ENCODE measurements around the gene DEXI. TPM values are rescaled to one million over a fixed set of nuclear protein-coding genes. Genes with fewer than 3 reads are reported as not detected.
"Not testable (repeated sequence)": the region's sequence is repeated elsewhere in the genome, so short reads cannot be mapped to it uniquely, and the experiment has no call there.

DEXI gene
- total RNA-seq, 1 donor: 40.2 TPM

DNA sequence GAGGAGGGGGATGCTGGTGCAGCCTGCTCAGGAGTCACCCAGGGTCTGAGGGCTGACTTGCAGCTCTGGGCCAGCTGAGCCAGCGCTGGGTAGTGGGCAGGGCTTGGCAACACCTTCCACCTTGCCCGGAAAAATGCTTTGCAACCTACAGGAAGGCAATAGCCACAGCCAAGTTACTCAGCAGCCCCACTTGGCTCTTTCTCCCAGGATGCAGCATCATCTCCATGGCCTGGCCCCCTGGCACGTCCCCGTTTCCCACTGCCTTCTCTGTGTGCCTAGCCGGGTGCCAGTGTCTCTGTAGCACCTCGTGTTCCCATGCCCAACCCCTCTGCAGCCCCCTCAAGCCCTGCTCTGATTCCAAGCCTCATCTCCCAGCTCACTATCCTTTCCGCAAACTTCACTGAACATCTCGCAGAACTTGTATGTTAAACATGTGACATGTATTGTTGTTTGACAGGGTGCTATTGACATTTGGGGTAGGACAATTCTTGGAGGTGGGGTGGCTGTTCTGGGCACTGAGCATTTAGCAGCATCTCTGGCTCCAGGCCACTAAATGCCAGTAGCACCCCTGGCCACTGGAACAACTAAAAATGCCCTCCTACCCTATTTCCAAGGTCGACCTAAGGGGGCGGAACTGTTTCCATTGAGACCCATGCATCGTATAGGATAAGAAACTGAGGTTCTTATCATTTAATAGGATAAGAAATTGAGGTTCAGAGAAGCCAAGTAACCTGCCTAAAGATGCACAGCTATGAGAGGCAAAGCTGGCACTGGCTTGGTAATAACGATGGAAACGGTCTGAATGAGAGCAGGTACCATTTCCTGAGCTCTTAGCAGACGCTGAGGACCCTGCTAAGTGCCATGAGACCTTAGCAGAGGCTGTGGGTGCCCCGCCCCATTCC is 12.2 kb downstream of the DEXI start:
- no peak overlapping the region for H3K4me3 ChIP-seq (ENCODE audit: low read depth, low read length)
- no peak for DNase-seq (ENCODE audit: low read depth)
- TF ChIP-seq, protein P1, sequence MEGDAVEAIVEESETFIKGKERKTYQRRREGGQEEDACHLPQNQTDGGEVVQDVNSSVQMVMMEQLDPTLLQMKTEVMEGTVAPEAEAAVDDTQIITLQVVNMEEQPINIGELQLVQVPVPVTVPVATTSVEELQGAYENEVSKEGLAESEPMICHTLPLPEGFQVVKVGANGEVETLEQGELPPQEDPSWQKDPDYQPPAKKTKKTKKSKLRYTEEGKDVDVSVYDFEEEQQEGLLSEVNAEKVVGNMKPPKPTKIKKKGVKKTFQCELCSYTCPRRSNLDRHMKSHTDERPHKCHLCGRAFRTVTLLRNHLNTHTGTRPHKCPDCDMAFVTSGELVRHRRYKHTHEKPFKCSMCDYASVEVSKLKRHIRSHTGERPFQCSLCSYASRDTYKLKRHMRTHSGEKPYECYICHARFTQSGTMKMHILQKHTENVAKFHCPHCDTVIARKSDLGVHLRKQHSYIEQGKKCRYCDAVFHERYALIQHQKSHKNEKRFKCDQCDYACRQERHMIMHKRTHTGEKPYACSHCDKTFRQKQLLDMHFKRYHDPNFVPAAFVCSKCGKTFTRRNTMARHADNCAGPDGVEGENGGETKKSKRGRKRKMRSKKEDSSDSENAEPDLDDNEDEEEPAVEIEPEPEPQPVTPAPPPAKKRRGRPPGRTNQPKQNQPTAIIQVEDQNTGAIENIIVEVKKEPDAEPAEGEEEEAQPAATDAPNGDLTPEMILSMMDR (IDR thresholded peaks at IDR 0.05; ENCODE audit: insufficient read depth, low read depth, low read length): no peak

DNA sequence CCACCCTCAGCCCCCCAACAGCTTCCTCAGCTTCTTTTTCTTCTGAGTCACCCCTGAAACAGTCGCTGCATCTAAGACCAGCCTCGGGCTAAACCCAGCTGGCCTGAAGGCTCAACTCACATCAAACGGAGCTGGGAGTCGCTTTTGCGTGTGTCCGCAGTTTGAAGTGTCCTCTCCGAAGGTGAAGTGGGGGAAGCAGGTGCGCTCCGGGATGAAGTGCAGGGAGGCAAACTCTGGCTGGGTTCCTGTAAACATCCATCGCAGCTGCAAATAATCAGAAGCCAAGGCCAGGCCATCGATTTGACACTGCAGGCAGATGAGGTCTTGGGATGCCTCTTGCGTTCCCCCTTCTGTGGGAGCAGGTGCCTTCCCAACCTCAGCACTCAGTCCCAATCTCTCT is 13.2 kb downstream of the DEXI start:
- not testable (repeated sequence) for DNase-seq (ENCODE audit: low read depth)

DNA sequence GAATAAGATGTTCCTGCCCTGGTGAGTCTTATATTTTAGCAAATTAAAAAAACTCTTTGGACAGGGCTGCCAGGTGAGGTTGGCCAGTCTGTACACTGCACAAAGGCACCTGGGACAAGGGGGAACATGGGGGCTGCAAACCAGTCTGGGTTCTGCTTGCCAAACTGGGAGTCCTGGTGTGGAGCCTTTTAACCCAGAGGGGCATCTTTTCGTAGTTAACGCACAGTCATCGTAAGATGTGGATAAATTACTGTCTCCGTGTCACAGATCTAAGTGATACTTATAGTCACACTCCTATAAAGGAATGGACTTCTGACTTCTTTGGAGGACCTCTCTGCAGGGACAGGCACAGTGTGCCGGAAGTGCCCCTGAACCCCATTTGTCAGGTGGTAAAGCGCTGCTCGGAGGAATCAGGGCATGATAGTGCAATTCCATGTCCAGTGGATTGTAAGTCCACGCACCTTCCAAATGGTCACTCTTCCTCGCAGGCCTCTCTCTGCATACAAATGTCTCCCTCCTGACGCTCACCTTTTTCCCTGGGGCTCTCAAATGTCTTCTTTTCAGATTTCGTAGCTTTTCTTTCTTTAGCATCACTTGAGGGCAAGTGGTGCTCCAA is 14.7 kb downstream of the DEXI start:
- H3K4me3 ChIP-seq (ENCODE audit: low read depth, low read length): no peak overlapping the region
- TF ChIP-seq, protein P1 (IDR thresholded peaks at IDR 0.05; ENCODE audit: insufficient read depth, low read depth, low read length): no peak
- no peak for DNase-seq (ENCODE audit: low read depth)

More for the DNA sequence above, 13.2 kb downstream of the DEXI start:
- not testable (repeated sequence) for H3K4me3 ChIP-seq (ENCODE audit: low read depth, low read length)

DNA sequence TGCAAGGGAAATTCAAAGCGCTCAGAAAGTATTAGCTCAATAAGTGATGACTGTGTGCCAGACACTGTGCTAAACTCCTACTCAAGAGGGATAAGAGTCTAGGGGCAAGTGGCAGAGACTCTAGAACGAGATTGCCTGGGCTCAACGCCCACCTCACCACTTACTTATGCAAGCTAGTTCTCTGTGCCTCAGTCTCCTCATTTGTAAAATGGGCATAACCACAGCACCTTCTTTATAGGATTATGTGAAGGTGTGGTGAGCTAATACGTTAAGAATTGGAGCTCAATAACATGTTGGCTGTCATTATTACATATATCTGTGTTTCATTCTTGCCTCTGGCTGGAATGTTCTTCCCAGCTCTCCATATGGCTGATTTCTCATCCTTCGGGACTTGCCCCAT is 15.4 kb downstream of the DEXI start:
- TF ChIP-seq, protein P1 (IDR thresholded peaks at IDR 0.05; ENCODE audit: insufficient read depth, low read depth, low read length): no peak
- no peak overlapping the region for H3K4me3 ChIP-seq (ENCODE audit: low read depth, low read length)
- DNase-seq (ENCODE audit: low read depth): no peak

DNA sequence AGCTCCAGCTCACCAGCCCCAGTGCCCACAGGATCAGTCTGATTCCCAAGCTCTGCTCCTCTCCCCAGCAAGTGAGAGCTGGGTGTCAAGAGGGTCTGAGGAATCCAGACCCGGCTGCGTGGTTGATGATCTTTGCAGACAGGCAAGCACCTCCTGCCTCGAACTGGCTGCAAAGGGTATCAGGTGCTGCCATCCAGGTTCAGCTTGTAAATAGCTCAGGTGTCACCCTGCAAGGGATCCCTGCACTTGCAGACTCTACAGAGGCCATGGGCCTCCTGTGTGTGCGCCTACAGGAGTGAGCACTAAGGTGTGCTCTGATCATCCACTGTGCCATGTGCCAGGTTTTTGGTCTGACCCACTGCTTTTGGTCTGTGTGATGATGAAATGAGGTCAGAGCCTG is 16.2 kb downstream of the DEXI start:
- H3K4me3 ChIP-seq (ENCODE audit: low read depth, low read length): no peak overlapping the region
- no peak for DNase-seq (ENCODE audit: low read depth)
- TF ChIP-seq, protein P1 (IDR thresholded peaks at IDR 0.05; ENCODE audit: insufficient read depth, low read depth, low read length): no peak

DNA sequence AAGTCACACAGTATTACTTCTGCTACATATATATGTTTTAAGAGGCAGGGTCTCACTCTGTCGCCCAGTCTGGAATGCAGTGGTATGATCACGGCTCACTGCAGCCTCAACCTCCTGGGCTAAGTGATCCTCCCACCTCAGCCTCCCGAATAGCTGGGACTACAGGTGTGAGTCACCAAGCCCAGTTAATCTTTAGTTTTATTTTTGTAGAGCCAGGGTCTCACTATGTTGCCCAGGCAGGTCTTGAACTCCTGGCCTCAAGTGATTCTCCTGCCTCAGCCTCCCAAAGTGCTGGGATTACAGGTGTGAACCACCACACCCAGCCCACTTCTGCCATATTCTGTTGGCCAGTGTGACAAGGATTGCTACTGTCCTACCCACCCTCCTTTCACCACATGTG is 17.0 kb downstream of the DEXI start:
- H3K4me3 ChIP-seq (ENCODE audit: low read depth, low read length); DNase-seq (ENCODE audit: low read depth): not testable (repeated sequence)

DNA sequence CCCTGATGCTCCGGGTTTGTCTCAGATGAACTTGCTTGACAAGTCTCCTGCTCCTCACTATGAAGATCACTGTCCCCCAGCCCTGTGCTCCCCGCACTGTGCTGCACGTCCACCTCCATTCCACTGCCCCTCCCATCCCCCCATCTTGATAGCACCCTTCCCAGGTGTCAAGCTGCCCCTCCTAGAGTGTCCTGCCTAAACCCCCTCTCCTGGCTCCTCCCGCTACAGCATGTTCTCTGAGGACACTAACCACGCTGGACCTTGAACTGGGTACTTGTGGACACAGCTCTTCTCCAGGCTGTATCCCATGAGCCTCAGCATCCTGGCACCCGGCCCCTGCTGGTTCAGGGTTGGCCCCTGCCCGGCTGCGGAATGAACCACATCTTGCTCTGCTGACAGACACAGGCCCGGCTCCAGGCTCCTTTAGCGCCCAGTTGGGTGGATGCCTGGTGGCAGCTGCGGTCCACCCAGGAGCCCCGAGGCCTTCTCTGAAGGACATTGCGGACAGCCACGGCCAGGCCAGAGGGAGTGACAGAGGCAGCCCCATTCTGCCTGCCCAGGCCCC is 18.5 kb downstream of the DEXI start:
- TF ChIP-seq, protein P1 (IDR thresholded peaks at IDR 0.05; ENCODE audit: insufficient read depth, low read depth, low read length): no peak
- no peak for DNase-seq (ENCODE audit: low read depth)
- no peak overlapping the region for H3K4me3 ChIP-seq (ENCODE audit: low read depth, low read length)
